ENCODE results near the gene CHPF.
A peak's percentile ranks its signal among the peaks of the same experiment; 100 is the strongest.

CHPF gene

GRCh38 chr2:219493086-219493485 is 50.5 kb downstream of the CHPF start:
- DNase-seq, result no peak

GRCh38 chr2:219492575-219492974 is 51.0 kb downstream of the CHPF start:
- no peak for DNase-seq

- peak in 1 of 2 donors; percentile 24 for DNase-seq
Measured at GRCh38 chr2:219491278-219491963, 52.2 kb downstream of the CHPF start.

DNA sequence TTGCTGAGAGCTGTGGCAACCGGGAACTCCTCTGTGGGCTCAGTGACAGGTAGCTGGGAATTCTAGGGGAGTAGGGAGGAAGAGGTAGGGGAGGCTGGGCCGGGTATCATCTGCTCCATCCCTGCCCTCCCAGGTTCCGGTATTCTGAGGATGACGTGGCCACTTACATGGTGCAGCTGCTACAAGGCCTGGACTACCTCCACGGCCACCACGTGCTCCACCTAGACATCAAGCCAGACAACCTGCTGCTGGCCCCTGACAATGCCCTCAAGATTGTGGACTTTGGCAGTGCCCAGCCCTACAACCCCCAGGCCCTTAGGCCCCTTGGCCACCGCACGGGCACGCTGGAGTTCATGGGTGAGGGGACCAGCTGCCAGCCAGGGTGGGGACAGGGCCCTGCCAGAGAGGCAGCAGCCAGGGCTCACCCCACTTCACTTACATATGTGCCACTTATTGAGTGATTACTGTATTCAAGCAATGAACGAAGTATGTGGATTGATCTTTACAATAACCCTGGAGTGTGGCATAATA is 52.9 kb downstream of the CHPF start:
- no peak for DNase-seq

- DNase-seq, result no peak
Measured at GRCh38 chr2:219490186-219490585, 53.4 kb downstream of the CHPF start.

- DNase-seq, result no peak
Measured at GRCh38 chr2:219489315-219489714, 54.3 kb downstream of the CHPF start.

Measured in inflammatory macrophage treated with lipopolysaccharide for 1 hour (primary cell).